NCI-H1048 (cell line): Measurements from ENCODE around the gene POU2AF3.

Experiments
- DNase-seq: peaks from one replicate; lab custom pipeline; 2025; lab: John Stamatoyannopoulos, UW

POU2AF3 gene

DNA sequence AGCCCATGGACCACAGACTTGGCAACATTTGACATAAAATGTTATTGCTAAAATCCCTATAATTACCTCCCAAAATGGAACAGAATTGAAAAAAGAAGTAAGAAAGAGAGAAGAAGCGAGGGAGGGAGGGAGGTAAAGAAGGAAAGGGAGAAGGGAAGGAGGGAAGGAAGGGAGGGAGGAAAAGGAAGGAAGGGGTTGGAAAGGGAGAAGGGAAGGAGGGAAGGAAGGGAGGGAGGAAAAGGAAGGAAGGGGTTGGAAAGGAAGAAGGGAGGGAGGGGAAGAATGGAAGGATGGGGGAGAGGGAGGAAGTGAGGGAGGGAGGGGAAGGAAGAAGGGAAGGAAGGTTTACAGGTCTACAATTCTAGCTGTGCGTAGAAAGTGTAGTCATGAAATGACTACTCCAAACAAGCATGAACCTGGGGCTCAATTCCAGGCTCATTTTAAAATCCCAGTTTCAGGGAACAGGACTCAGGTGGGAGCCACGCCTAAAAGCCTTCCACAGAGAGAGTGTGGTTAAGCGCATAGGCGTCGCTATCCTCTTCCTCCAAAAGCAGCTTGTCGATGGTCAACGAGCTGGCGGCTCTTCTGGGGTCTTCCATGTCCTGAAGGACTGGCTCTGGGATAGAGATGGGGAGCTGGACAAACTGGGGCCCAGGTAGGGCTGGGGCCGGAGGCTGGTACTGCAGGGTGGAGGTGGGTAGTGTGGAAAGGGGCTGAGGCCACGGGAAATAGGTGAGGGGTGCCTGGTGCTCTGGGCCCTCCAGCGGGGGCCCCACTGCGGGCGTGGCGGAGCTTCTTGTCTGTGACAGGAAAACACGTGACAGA is 55.6 kb downstream of the POU2AF3 start:
- DNase-seq, result no peak

DNA sequence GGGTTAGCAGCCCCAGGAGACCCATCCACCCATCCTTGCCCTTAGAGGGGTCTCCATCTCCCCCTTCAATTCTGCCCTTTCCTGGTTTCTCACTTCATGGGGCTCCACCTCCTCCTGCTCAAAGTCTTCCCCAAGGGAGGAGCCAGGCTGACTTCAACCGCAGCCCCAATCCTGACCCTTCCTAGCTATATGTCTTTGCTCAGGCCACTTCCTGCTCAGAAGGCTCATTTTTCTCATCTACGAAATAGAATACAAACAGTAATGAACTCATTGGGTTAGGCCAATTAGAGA is 56.2 kb downstream of the POU2AF3 start:
- no peak for DNase-seq

DNA sequence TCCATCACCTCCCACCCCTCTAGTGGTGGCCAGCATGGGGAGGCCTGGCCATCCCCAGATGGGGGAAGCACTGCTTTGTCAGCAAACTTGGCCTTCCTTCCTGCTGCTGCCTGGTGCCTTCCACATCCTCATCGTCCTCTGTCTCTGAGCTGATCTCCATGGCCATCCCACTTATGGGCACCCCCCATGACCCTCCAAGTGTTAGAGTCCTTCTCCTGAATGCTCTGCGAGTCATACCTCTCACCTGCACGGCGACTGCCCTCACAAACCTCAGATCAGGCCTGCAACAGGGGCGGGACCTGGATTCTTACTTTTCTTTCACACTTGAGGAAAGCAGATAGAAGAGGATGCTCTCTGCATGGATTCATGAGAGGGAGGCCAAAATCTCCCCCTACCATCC is 56.8 kb downstream of the POU2AF3 start:
- DNase-seq, result no peak

DNA sequence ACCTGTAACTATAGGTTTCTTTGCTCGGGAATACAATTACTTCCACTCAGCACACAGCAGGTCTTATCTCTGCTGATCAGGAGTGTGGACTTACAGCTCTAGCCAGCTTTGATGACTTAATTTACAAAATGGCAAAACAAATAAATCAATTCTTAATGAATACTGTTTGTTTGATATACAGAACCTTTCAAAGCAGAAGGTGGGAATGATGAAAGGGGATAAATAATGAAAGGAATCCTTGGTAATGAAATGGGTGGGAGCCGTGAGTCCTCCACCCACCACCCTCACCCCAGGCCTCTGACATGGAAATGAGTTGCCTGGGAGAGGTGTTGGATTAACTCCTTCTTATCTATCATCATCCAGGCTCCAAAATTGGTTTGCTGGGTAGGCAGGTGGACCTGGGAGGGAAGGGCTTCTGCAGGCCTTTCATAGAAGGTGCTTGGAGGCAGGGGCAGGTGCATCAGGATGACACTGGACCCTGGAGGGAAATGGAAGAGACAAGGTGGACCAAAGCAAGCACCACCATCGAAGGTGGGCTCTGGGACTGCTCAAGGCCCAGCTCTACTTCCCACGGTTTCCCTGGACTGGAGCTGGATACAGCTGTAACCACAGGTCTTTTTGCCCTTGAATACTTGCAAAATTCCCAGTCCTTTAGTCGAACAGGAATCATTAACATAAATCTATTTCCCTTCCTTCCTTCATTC is 57.8 kb downstream of the POU2AF3 start:
- DNase-seq, result no peak

DNA sequence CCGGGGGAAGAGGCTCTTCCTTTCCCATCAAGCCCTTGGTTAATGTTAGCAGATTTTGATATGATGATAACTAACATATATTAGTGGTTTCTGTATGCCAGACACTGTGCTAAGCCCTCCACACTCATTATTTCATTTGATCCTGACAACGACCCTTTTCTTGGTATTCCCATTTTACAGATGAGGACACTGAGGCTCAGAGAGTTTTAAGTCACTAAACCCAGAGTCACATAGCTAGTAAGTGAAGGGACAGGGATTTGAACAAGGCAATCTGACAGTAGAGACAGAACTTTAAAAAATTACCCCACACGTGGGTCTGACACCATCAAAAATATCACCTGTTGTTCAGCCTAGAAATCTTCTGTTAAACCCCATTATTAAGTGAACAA is 58.3 kb downstream of the POU2AF3 start:
- no peak for DNase-seq

- no peak for DNase-seq
These were observed 59.0 kb downstream of the POU2AF3 start for GRCh38 chr11:111357150-111358037.
